Measurements from ENCODE around the gene MICU2. TPM values are rescaled to one million over a fixed set of nuclear protein-coding genes. Genes with fewer than 3 reads are reported as not detected.

The MICU2 gene
- total and polyA plus RNA-seq, 8 donors = 20.9 to 110 (median 45.5) TPM

- Histone ChIP-seq H3K27me3 (no peaks in the 10 kb centered on the region), H3K9me3 (no peaks in the 10 kb centered on the region), H3K36me3 (no peaks in the 10 kb centered on the region), H3K27ac (no peak overlapping the region), H3K4me1 (no peaks in the 10 kb centered on the region), H3K4me3 (no peak overlapping the region)
- intact Hi-C loops (cut with DNase I; ENCODE audit: low total_unique reads) = no loop called here
- 35 to 42% (median 40%) methylated on average over 8 of the region's 8 CpGs for WGBS, 5 donors
- TF ChIP-seq EP300 (IDR thresholded peaks at IDR 0.05) = no peak
- TF ChIP-seq CTCF (IDR thresholded peaks at IDR 0.05) = peak in 2 of 7 experiments; percentile 21 to 34
- peak in 1 of 2 donors; percentile 72 for DNase-seq
Measured at GRCh38 chr13:21625366-21625765, 21.4 kb upstream of the MICU2 start.

- peaks cover 0 to 5% (median 0%) of the 10 kb centered on the region in 3 donors for H3K27me3 ChIP-seq
- intact Hi-C loops (cut with DNase I; ENCODE audit: low total_unique reads) = no loop called here
- no peak for DNase-seq
- H3K4me3 ChIP-seq = no peak overlapping the region
- H3K4me1 ChIP-seq = no peaks in the 10 kb centered on the region
- H3K27ac ChIP-seq = no peak overlapping the region
- TF ChIP-seq CTCF (IDR thresholded peaks at IDR 0.05) = no peak
- TF ChIP-seq POLR2AphosphoS5 (IDR thresholded peaks at IDR 0.05) = no peak
- TF ChIP-seq EP300 (IDR thresholded peaks at IDR 0.05) = no peak
- no peak for TF ChIP-seq POLR2A (IDR thresholded peaks at IDR 0.05)
- no peaks in the 10 kb centered on the region for H3K36me3 ChIP-seq
- H3K9me3 ChIP-seq = no peaks in the 10 kb centered on the region
- 59 to 68% (median 64%) methylated on average over 3 of the region's 3 CpGs for WGBS, 5 donors
Measured at GRCh38 chr13:21620861-21621260, 16.9 kb upstream of the MICU2 start.

GRCh38 chr13:21619633-21620220, 15.8 kb upstream of the MICU2 start:
- no peak for TF ChIP-seq POLR2AphosphoS5 (IDR thresholded peaks at IDR 0.05)
- no peak for TF ChIP-seq CTCF (IDR thresholded peaks at IDR 0.05)
- no peak for TF ChIP-seq EP300 (IDR thresholded peaks at IDR 0.05)
- TF ChIP-seq POLR2A (IDR thresholded peaks at IDR 0.05) = no peak
- WGBS, 5 donors = 69 to 77% (median 71%) methylated on average over 3 of the region's 3 CpGs
- no peak for DNase-seq
- no peaks in the 10 kb centered on the region for H3K4me1 ChIP-seq
- no peak overlapping the region for H3K4me3 ChIP-seq
- intact Hi-C loops (cut with DNase I; ENCODE audit: low total_unique reads) = no loop called here
- peaks cover 0 to 5% (median 0%) of the 10 kb centered on the region in 3 donors for H3K27me3 ChIP-seq
- no peak overlapping the region for H3K27ac ChIP-seq
- H3K9me3 ChIP-seq = no peaks in the 10 kb centered on the region
- no peaks in the 10 kb centered on the region for H3K36me3 ChIP-seq

- 27 to 43% (median 35%) methylated on average over 3 of the region's 3 CpGs for WGBS, 5 donors
- no peak overlapping the region for H3K4me3 ChIP-seq
- H3K36me3 ChIP-seq = no peaks in the 10 kb centered on the region
- no peak for TF ChIP-seq POLR2AphosphoS5 (IDR thresholded peaks at IDR 0.05)
- no peak for TF ChIP-seq CTCF (IDR thresholded peaks at IDR 0.05)
- no peak for TF ChIP-seq POLR2A (IDR thresholded peaks at IDR 0.05)
- TF ChIP-seq EP300 (IDR thresholded peaks at IDR 0.05) = no peak
- H3K27ac ChIP-seq = no peak overlapping the region
- intact Hi-C loops (cut with DNase I; ENCODE audit: low total_unique reads) = no loop called here
- peaks cover 0 to 5% (median 0%) of the 10 kb centered on the region in 3 donors for H3K27me3 ChIP-seq
- no peaks in the 10 kb centered on the region for H3K4me1 ChIP-seq
- DNase-seq = peak in 1 of 2 donors; percentile 49
- H3K9me3 ChIP-seq = no peaks in the 10 kb centered on the region
Measured at GRCh38 chr13:21616880-21617279, 12.9 kb upstream of the MICU2 start.
